Body of pancreas (tissue), 4 donors: Measurements from ENCODE around the gene LRRC3C. TPM values are rescaled to one million over a fixed set of nuclear protein-coding genes. Genes with fewer than 3 reads are reported as not detected.

Experiments
- ATAC-seq: fragments of 150-250 bp; one replicate; pipeline ENCODE4 v1.9.1; 2016
- DNase-seq, 4 donors: peaks; one replicate each; pipeline ENCODE4 v3.0.0-alpha.2; 2019
- H3K27ac ChIP-seq, 4 donors: fragments of 200-600 bp; sonication (generic); 1 replicate in 3 of 4; 2 replicates in 1 of 4; pipeline versions ENCODE4 v1.5.1 to v1.6.1; 2016 to 2019; ENCODE audit warnings: mild to moderate bottlenecking in 1 of 4, mixed read lengths in 1 of 4, moderate library complexity in 1 of 4
- H3K27me3 ChIP-seq, 2 donors: fragments of 200-600 bp; sonication (generic); one replicate each; pipeline ENCODE4 v1.6.0; 2016; ENCODE audit warnings: mild to moderate bottlenecking in 1 of 2
- H3K36me3 ChIP-seq, 2 donors: fragments of 200-600 bp; sonication (generic); replicated peaks in 1 of 2; 2 replicates each; pipeline ENCODE4 v1.5.1; 2016; ENCODE audit warnings: low read depth in 2 of 2; ENCODE audit not compliant: insufficient read depth in 1 of 2
- H3K4me1 ChIP-seq: fragments of 200-600 bp; sonication (generic); one replicate; pipeline ENCODE4 v1.6.0; 2016
- H3K4me3 ChIP-seq, 2 donors: fragments of 200-600 bp; sonication (generic); 1 replicate in 1 of 2; 2 replicates in 1 of 2; pipeline ENCODE4 v1.5.1; 2016 to 2019
- H3K9me3 ChIP-seq, 3 donors: fragments of 200-600 bp; sonication (generic); 1 replicate in 2 of 3; 2 replicates in 1 of 3; pipeline ENCODE4 v1.5.1; 2016
- POLR2A ChIP-seq, 3 donors: fragments of 450-650 bp; IDR thresholded peaks; one replicate each; pipeline ENCODE4 v1.6.1; 2016; ENCODE audit warnings: antibody characterized with exemption in 3 of 3, mild to moderate bottlenecking in 2 of 3
- WGBS, 2 donors: methylation state at CpG; one replicate each; pipeline ENCODE4 v1.1.5; 2017; 5-methylcytosine and 5-hydroxymethylcytosine counted together
- intact Hi-C: fragments of 100-400 bp; cut with DNase I; formaldehyde crosslinking; loops from one replicate; pipeline ENCODE4 v1.15.1; 2023
- total RNA-seq, 2 donors: library from RNA; depleted of rRNA; stranded (reverse); fragments of >200 nt; gene quantifications; one replicate each; pipeline ENCODE4 v1.1.0, GENCODE V29; 2016
- TF ChIP-seq, protein P1 (sequence below), 7 experiments: fragments of 450-650 bp in 4 of 7; fragments of 200-600 bp in 3 of 7; sonication (generic) in 3 of 7; IDR thresholded peaks; one replicate each; pipeline ENCODE4 v1.5.1; 2016 to 2019; ENCODE audit warnings: antibody characterized with exemption in 7 of 7

The LRRC3C gene
- total RNA-seq, 2 donors from 2014 or later = not detected

DNA sequence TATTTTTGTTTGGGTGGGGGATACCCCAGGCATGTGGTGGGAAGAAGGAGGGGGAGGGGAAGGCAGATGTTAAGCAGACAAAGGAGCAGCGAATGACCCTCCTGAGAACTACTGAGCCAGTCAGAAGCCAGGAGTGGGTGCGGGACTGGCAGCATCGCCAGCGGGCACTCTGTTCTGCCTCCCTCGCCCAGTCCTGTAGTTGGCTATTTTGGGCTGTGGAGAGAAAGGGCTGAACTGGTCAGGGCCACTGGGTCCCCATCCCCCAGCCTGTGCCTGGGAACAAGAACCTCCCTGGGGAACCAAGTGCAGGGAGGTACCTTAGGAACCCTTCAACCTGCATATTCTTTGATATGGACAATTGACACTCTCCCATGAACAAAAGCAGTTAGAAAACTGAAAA, 6.4 kb downstream of the LRRC3C start:
- WGBS, 2 donors = 88 to 98% methylated on average over 5 of the region's 5 CpGs
- Histone ChIP-seq H3K9me3 (no peaks in the 10 kb centered on the region), H3K27me3 (no peaks in the 10 kb centered on the region), H3K4me1 (peaks cover 9% of the 10 kb centered on the region), H3K36me3 (no peaks in the 10 kb centered on the region), H3K4me3 (no peak overlapping the region), H3K27ac (no peak overlapping the region)
- ATAC-seq (no peak), DNase-seq (no peak)
- intact Hi-C loops = no loop called here
- TF ChIP-seq, protein P1, sequence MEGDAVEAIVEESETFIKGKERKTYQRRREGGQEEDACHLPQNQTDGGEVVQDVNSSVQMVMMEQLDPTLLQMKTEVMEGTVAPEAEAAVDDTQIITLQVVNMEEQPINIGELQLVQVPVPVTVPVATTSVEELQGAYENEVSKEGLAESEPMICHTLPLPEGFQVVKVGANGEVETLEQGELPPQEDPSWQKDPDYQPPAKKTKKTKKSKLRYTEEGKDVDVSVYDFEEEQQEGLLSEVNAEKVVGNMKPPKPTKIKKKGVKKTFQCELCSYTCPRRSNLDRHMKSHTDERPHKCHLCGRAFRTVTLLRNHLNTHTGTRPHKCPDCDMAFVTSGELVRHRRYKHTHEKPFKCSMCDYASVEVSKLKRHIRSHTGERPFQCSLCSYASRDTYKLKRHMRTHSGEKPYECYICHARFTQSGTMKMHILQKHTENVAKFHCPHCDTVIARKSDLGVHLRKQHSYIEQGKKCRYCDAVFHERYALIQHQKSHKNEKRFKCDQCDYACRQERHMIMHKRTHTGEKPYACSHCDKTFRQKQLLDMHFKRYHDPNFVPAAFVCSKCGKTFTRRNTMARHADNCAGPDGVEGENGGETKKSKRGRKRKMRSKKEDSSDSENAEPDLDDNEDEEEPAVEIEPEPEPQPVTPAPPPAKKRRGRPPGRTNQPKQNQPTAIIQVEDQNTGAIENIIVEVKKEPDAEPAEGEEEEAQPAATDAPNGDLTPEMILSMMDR (IDR thresholded peaks at IDR 0.05) = no peak
- no peak for TF ChIP-seq POLR2A (IDR thresholded peaks at IDR 0.05)

DNA sequence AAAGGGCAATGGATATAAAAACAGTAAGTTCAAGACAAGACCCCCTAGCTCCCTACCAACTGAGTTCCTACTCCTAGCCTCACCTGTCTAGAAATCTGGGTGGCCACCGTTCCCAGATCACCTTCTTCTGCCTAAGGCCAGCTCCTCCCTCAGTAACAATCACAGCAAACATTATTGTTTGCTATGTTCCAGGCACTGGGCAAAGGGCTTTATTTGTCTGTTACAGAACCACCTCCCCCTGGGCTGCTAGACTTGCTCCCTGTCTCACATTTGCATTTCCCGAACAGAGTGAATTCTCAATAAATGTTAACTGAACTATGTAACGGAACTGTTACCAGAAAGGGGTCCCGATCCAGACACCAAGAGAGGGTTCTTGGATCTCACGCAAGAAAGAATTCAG, 6.8 kb downstream of the LRRC3C start:
- no peak for ATAC-seq
- no peak overlapping the region for H3K4me3 ChIP-seq
- H3K27ac ChIP-seq = no peak overlapping the region
- DNase-seq = no peak
- H3K36me3 ChIP-seq = no peaks in the 10 kb centered on the region
- no peaks in the 10 kb centered on the region for H3K9me3 ChIP-seq
- 68 to 81% methylated on average over 5 of the region's 5 CpGs for WGBS, 2 donors
- intact Hi-C loops = no loop called here
- H3K4me1 ChIP-seq = peaks cover 5% of the 10 kb centered on the region
- no peak for TF ChIP-seq POLR2A (IDR thresholded peaks at IDR 0.05)
- TF ChIP-seq, protein P1 (IDR thresholded peaks at IDR 0.05) = no peak
- H3K27me3 ChIP-seq = no peaks in the 10 kb centered on the region

- no peaks in the 10 kb centered on the region for H3K4me1 ChIP-seq
- no peak for ATAC-seq
Measured at GRCh38 chr17:39935909-39936308, 8.4 kb downstream of the LRRC3C start.

DNA sequence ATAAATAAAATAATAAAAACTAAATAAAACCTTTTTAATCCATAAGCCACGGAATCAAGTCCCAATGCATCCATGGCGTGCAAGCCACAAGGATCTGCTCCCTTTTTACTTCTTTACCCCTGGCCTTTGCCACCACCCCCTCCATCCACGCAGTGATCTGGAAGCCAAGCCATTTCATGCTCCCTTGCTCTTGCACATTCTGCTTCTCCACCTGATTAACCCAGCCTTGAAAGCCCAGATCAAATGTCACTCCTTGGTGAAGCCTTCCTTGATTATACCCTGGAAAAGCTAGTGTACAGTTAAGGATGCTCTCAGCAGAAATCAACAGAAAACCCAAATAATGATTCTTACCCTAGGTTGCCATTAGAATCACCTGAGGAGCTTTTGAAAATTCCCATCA, 9.9 kb downstream of the LRRC3C start:
- no peak overlapping the region for H3K27ac ChIP-seq
- 93 to 94% methylated on average over 3 of the region's 3 CpGs for WGBS, 2 donors
- H3K9me3 ChIP-seq = no peaks in the 10 kb centered on the region
- no peaks in the 10 kb centered on the region for H3K4me1 ChIP-seq
- no peak overlapping the region for H3K4me3 ChIP-seq
- DNase-seq (no peak), ATAC-seq (no peak)
- intact Hi-C loops = no loop called here
- TF ChIP-seq, protein P1 (IDR thresholded peaks at IDR 0.05) = no peak
- TF ChIP-seq POLR2A (IDR thresholded peaks at IDR 0.05) = no peak
- H3K36me3 ChIP-seq = no peaks in the 10 kb centered on the region
- H3K27me3 ChIP-seq = no peaks in the 10 kb centered on the region

More at GRCh38 chr17:39935909-39936308, 8.4 kb downstream of the LRRC3C start:
- no peak for DNase-seq
- no peak overlapping the region for H3K27ac ChIP-seq
- no peaks in the 10 kb centered on the region for H3K27me3 ChIP-seq
- no peaks in the 10 kb centered on the region for H3K36me3 ChIP-seq
- WGBS, 2 donors = 50 to 63% methylated on average over 1 to 3 of the region's 3 CpGs
- no peaks in the 10 kb centered on the region for H3K9me3 ChIP-seq
- H3K4me3 ChIP-seq = no peak overlapping the region
- intact Hi-C loops = no loop called here
- no peak for TF ChIP-seq POLR2A (IDR thresholded peaks at IDR 0.05)
- TF ChIP-seq, protein P1 (IDR thresholded peaks at IDR 0.05) = no peak

DNA sequence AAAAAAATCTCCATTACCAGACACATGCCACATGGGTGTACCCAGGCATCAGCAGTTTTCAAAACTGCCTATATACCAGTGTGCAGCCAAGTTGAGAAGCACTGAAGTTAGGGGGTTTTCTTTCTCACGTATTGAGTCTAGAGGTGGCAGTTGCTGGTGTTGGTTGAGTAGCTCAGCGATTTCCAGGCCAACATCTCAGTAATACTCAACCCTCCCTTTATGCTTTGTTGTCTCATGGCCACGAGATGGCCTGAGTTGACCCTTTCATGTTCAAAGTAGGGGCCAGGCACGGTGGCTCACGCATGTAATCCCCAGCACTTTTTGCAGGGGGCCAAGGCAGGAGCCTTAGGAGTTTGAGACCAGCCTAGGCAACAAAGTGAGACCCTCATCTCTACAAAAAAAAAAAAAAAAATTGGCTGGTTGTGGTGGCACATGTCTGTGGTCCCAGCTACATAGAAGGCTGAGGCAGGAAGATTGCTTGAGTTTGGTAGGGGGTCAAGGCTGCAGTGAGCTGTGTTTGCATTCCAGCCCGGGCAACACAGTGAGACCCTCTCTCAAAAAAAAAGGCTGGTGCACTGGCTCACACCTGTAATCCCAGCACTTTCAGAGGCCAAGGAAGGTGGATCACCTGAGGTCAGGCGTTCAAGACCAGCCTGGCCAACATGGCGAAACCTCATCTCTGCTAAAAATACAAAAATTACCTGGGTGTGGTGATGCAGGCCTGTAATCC, 10.8 kb downstream of the LRRC3C start:
- Histone ChIP-seq H3K9me3 (no peaks in the 10 kb centered on the region), H3K27me3 (no peaks in the 10 kb centered on the region), H3K4me3 (no peak overlapping the region), H3K4me1 (no peaks in the 10 kb centered on the region), H3K27ac (no peak overlapping the region), H3K36me3 (no peaks in the 10 kb centered on the region)
- intact Hi-C loops = no loop called here
- ATAC-seq (no peak), DNase-seq (no peak)
- TF ChIP-seq POLR2A (IDR thresholded peaks at IDR 0.05) = no peak
- TF ChIP-seq, protein P1 (IDR thresholded peaks at IDR 0.05) = no peak
- 60 to 64% methylated on average over 8 of the region's 8 CpGs for WGBS, 2 donors
